Thyroid gland (tissue), 4 donors: ENCODE results near the gene GLIPR2.

Experiments used
- POLR2A ChIP-seq, 2 donors: fragments of 450-650 bp; IDR thresholded peaks; one replicate each; pipeline ENCODE4 v1.6.1; 2017; ENCODE audit warnings: antibody characterized with exemption in 2 of 2, mild to moderate bottlenecking in 2 of 2, moderate library complexity in 1 of 2
- TF ChIP-seq, protein P1 (sequence below), 6 experiments: fragments of 200-600 bp in 3 of 6; fragments of 450-650 bp in 3 of 6; sonication (generic) in 3 of 6; IDR thresholded peaks; one replicate each; pipeline ENCODE4 v1.5.1; 2016 to 2019; ENCODE audit warnings: antibody characterized with exemption in 6 of 6, mild to moderate bottlenecking in 2 of 6, inconsistent platforms in 1 of 6, moderate library complexity in 1 of 6

DNA sequence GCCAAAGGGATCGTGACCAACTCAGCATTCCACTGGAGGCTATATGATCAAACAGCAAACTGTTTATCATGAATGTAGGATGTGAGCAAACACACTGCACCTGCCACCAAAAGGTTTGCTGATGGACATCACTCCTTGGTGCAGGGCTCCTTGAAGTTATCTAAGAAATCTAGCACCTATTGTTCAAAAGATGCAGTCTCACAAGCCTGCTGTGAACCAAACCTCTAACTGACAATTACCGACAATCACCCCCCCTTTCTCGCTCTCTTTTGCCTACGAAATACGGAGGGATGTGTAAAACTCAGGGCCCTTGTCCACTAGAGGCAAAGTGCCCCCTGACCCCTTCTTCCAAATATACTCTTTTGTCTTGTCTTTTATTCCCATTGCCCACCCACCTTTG, 51.7 kb downstream of the GLIPR2 start:
- TF ChIP-seq, protein P1, sequence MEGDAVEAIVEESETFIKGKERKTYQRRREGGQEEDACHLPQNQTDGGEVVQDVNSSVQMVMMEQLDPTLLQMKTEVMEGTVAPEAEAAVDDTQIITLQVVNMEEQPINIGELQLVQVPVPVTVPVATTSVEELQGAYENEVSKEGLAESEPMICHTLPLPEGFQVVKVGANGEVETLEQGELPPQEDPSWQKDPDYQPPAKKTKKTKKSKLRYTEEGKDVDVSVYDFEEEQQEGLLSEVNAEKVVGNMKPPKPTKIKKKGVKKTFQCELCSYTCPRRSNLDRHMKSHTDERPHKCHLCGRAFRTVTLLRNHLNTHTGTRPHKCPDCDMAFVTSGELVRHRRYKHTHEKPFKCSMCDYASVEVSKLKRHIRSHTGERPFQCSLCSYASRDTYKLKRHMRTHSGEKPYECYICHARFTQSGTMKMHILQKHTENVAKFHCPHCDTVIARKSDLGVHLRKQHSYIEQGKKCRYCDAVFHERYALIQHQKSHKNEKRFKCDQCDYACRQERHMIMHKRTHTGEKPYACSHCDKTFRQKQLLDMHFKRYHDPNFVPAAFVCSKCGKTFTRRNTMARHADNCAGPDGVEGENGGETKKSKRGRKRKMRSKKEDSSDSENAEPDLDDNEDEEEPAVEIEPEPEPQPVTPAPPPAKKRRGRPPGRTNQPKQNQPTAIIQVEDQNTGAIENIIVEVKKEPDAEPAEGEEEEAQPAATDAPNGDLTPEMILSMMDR (IDR thresholded peaks at IDR 0.05) = no peak
- no peak for TF ChIP-seq POLR2A (IDR thresholded peaks at IDR 0.05)
